Esophagus squamous epithelium (tissue), 4 donors: ENCODE measurements around the gene BNC2.

ENCODE experiments used
- CTCF ChIP-seq, 6 experiments: fragments of 450-650 bp in 4 of 6; fragments of 200-600 bp in 2 of 6; sonication (generic) in 2 of 6; IDR thresholded peaks; one replicate each; pipeline ENCODE4 v1.5.1; 2016 to 2019; ENCODE audit warnings: antibody characterized with exemption in 6 of 6, mild to moderate bottlenecking in 4 of 6, moderate library complexity in 4 of 6
- POLR2A ChIP-seq, 4 donors: fragments of 450-650 bp; IDR thresholded peaks; one replicate each; pipeline ENCODE4 v1.6.1; 2017; ENCODE audit warnings: antibody characterized with exemption in 4 of 4, mild to moderate bottlenecking in 4 of 4, moderate library complexity in 3 of 4

DNA sequence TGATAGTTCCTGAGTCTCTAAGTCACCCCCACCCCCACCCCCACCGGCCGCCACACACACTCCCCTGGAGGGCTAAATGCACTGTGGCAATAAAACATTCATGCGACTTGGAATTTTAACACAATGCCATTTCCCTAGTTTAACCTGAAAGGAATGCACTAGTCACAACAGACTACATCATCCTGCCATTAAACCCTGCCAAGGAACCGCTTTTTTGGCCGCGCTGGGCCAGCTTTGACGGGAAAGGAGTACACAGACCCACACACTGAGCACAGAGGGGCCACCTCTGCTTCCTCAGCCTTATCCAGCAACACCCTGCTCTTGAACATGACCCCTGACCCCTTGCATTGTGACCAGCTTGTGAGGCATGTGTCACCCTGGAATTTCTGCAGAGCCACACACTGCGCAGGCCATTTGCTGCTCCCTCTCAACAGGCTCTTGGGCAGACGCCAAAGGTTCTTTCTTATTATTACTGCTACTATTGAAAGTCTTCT lies 165.3 kb downstream of the BNC2 start:
- TF ChIP-seq CTCF (IDR thresholded peaks at IDR 0.05) (no peak), POLR2A (IDR thresholded peaks at IDR 0.05) (no peak)
